ENCODE results near the gene SOX13. TPM values are rescaled to one million over a fixed set of nuclear protein-coding genes. Genes with fewer than 3 reads are reported as not detected.

Gene SOX13
- total RNA-seq (2022; extraction: Qiagen RNA extraction; ENCODE audit: low read depth) = 17.2 to 21.3 TPM (median 19.4 TPM) in 5 replicates

GRCh38 chr1:204072931-204073836 is at the start of gene SOX13:
Gene SOX13 (plus strand): TSS chr1:204073115. CDS start chr1:204112916, 39,801 bp downstream.

DNA sequence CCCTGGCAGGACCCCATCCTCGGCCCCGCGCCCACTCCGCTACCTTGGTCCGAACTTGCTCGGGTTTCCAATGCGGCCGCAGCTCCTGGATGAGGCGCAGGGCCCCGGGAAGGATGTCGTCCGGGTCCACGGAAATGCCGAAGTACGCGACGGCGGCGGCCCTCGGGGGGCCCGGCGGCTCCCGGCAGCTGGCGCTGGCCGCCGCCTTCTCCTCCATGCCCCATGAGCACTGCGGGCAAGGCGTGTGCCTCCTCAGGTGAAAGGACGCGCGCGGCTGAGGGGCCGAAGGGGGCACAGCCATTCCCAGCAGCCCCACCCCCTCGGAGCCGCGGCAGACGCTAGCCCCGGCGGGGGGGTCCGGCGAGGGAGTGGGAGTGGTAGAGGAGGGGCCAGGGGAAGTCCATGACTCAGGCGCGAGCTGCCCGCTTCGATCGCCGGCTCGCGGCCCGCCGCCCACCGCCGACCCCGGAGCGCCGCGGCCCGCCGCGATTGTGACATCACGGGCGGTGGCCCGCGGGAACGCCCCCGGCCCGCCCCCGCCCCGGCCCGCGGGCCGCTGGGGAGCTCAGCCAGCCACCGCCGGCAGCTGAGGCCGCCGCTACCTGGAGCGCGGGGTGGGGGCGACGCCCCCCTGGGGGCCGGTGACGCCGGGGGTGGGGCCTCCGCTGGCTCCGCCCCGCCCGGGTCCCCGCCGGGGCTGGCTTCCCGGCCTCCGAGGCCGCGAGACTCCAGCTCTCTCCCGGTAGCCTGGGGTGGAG is 78.8 kb downstream of the SOX13 start, which contains the start of gene ETNK2:
TSS of gene ETNK2 (minus strand) at position 493 of the 758 bp plus-strand sequence. CDS start at position 301, 192 bp downstream.

DNA sequence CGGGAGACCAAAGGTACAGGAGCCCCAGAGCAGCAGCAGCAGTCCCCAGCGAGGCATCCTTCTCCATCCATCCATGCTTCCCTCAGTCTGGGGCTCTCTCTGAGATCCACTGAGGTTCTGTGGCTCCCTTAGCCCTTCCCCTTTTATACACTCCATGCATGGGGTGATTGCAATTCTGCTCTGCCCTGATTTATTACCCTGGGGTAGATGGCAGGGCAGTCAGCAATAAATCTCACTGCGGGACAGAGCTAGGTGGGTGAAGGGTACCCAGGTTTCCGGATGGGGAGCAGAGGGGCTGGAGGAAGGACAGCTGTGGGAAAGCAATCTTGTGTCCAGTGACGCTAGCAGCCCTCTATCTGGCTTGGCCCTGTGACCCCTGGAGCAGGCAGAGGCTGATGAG is 93.3 kb downstream of the SOX13 start, which contains the start of gene REN:
TSS of gene REN (minus strand) at position 119 of the 400 bp plus-strand sequence. CDS start at position 75, 44 bp downstream.

Other genes with a start within 250 kb of the SOX13 start
- gene SNRPE, start 211.5 kb upstream of the SOX13 start, total RNA-seq (2022; extraction: Qiagen RNA extraction; ENCODE audit: low read depth) = 189 to 278 TPM (median 236 TPM) in 5 replicates
- 3.2 to 3.9 TPM (median 3.5 TPM) in 5 replicates for gene ETNK2, start 78.9 kb downstream of the SOX13 start, total RNA-seq (2022; extraction: Qiagen RNA extraction; ENCODE audit: low read depth)
- not detected in 5 replicates for gene REN, start 93.2 kb downstream of the SOX13 start, total RNA-seq (2022; extraction: Qiagen RNA extraction; ENCODE audit: low read depth)
- gene KISS1, start 123.4 kb downstream of the SOX13 start, total RNA-seq (2022; extraction: Qiagen RNA extraction; ENCODE audit: low read depth) = 0.17 to 1.3 TPM (median 0.38 TPM) in 5 replicates
- 3.8 to 6.4 TPM (median 5.5 TPM) in 5 replicates for gene GOLT1A, start 140.9 kb downstream of the SOX13 start, total RNA-seq (2022; extraction: Qiagen RNA extraction; ENCODE audit: low read depth)

All from A549 treated with DMSO at 1 μM for 4 hours (cell line).